ENCODE measurements around the gene BCL2L13. TPM values are rescaled to one million over a fixed set of nuclear protein-coding genes. Genes with fewer than 3 reads are reported as not detected.

Gene BCL2L13
- total RNA-seq, 2 experiments from 2014 or later = 8.1 to 10.0 TPM

GRCh38 chr22:17698948-17699347 lies 60.4 kb downstream of the BCL2L13 start:
- no peak for DNase-seq
- intact Hi-C loops (cut with DNase I, micrococcal nuclease) = no loop called here
- ChIA-PET POLR2A (no interaction called here), CTCF (no interaction called here)
- no peak for TF ChIP-seq CTCF (IDR thresholded peaks at IDR 0.05)
- H3K27ac Mint-ChIP-seq = no peak overlapping the region
- H3K27me3 Mint-ChIP-seq = no peaks in the 10 kb centered on the region
- H3K36me3 Mint-ChIP-seq (ENCODE audit: low read depth) = peaks cover 54% of the 10 kb centered on the region
- H3K27ac ChIP-seq (ENCODE audit: low read depth in 1 of 2, low read length in 2 of 2) = no peak overlapping the region
- no peaks in the 10 kb centered on the region for H3K9me3 ChIP-seq (ENCODE audit: control insufficient read depth in 1 of 2, insufficient read depth in 1 of 2, low read length in 2 of 2)
- ATAC-seq (ENCODE audit: poor library complexity) = no peak
- no peak overlapping the region for H3K4me3 ChIP-seq (ENCODE audit: low read length)
- H3K27me3 ChIP-seq (ENCODE audit: control insufficient read depth in 1 of 2, insufficient read depth in 2 of 2, low read length in 2 of 2) = no peaks in the 10 kb centered on the region
- peaks cover 4% of the 10 kb centered on the region for H3K4me1 ChIP-seq (ENCODE audit: insufficient read depth, low read length)
- H3K36me3 ChIP-seq (ENCODE audit: insufficient read depth, low read length) = peaks cover 18% of the 10 kb centered on the region
- peaks cover 4% of the 10 kb centered on the region for H3K4me1 Mint-ChIP-seq (ENCODE audit: low read depth)
- no peak overlapping the region for H3K4me3 Mint-ChIP-seq
- no peaks in the 10 kb centered on the region for H3K9me3 Mint-ChIP-seq

- intact Hi-C loops (cut with DNase I, micrococcal nuclease) = no loop called here
- no peak for TF ChIP-seq CTCF (IDR thresholded peaks at IDR 0.05)
Observed at GRCh38 chr22:17699696-17700340, 61.3 kb downstream of the BCL2L13 start.

GRCh38 chr22:17700778-17701177 lies 62.2 kb downstream of the BCL2L13 start:
- ATAC-seq (ENCODE audit: poor library complexity) = no peak
- H3K27ac ChIP-seq (ENCODE audit: low read depth in 1 of 2, low read length in 2 of 2) = no peak overlapping the region
- intact Hi-C loops (cut with DNase I, micrococcal nuclease) = no loop called here
- Mint-ChIP-seq H3K9me3 (no peaks in the 10 kb centered on the region), H3K27ac (no peak overlapping the region), H3K4me1 (ENCODE audit: low read depth) (peaks cover 7% of the 10 kb centered on the region), H3K36me3 (ENCODE audit: low read depth) (peaks cover 55% of the 10 kb centered on the region), H3K4me3 (no peak overlapping the region), H3K27me3 (no peaks in the 10 kb centered on the region)
- no peaks in the 10 kb centered on the region for H3K9me3 ChIP-seq (ENCODE audit: control insufficient read depth in 1 of 2, insufficient read depth in 1 of 2, low read length in 2 of 2)
- peaks cover 1% of the 10 kb centered on the region for H3K4me1 ChIP-seq (ENCODE audit: insufficient read depth, low read length)
- POLR2A ChIA-PET = no interaction called here
- peaks cover 6% of the 10 kb centered on the region for H3K36me3 ChIP-seq (ENCODE audit: insufficient read depth, low read length)
- no peak overlapping the region for H3K4me3 ChIP-seq (ENCODE audit: low read length)
- CTCF ChIA-PET = no interaction called here
- no peak for TF ChIP-seq CTCF (IDR thresholded peaks at IDR 0.05)
- no peaks in the 10 kb centered on the region for H3K27me3 ChIP-seq (ENCODE audit: control insufficient read depth in 1 of 2, insufficient read depth in 2 of 2, low read length in 2 of 2)
- no peak for DNase-seq

More at GRCh38 chr22:17699696-17700340, 61.3 kb downstream of the BCL2L13 start:
- no peaks in the 10 kb centered on the region for H3K9me3 ChIP-seq (ENCODE audit: control insufficient read depth in 1 of 2, insufficient read depth in 1 of 2, low read length in 2 of 2)
- ChIA-PET POLR2A (no interaction called here), CTCF (interaction anchor here (0.5 kb wide), 1 partner anchor 48 kb away, joined by 3 read pairs; no protein-coding TSS in a partner anchor)
- H3K4me1 ChIP-seq (ENCODE audit: insufficient read depth, low read length) = peaks cover 2% of the 10 kb centered on the region
- Mint-ChIP-seq H3K27me3 (no peaks in the 10 kb centered on the region), H3K4me1 (ENCODE audit: low read depth) (peaks cover 4% of the 10 kb centered on the region), H3K9me3 (no peaks in the 10 kb centered on the region), H3K27ac (no peak overlapping the region), H3K4me3 (no peak overlapping the region), H3K36me3 (ENCODE audit: low read depth) (peaks cover 54% of the 10 kb centered on the region)
- DNase-seq (peak in 2 of 14 experiments; percentile 13), ATAC-seq (ENCODE audit: poor library complexity) (no peak)
- H3K36me3 ChIP-seq (ENCODE audit: insufficient read depth, low read length) = peaks cover 11% of the 10 kb centered on the region
- no peak overlapping the region for H3K27ac ChIP-seq (ENCODE audit: low read depth in 1 of 2, low read length in 2 of 2)
- no peaks in the 10 kb centered on the region for H3K27me3 ChIP-seq (ENCODE audit: control insufficient read depth in 1 of 2, insufficient read depth in 2 of 2, low read length in 2 of 2)
- H3K4me3 ChIP-seq (ENCODE audit: low read length) = no peak overlapping the region

All from CD4-positive, alpha-beta T cell (primary cell).